SH-SY5Y (cell line): ENCODE data around the gene ARL3.

Experiments used
- GATA2 ChIP-seq: IDR thresholded peaks from 2 replicates; pipeline ENCODE4 v1.6.1; 2011; ENCODE audit warnings: mild to moderate bottlenecking, low read depth, low read length
- GATA3 ChIP-seq: IDR thresholded peaks from 2 replicates; pipeline ENCODE4 v1.6.1; 2011; ENCODE audit warnings: low read depth, mild to moderate bottlenecking, low read length, moderate library complexity

The ARL3 gene

DNA sequence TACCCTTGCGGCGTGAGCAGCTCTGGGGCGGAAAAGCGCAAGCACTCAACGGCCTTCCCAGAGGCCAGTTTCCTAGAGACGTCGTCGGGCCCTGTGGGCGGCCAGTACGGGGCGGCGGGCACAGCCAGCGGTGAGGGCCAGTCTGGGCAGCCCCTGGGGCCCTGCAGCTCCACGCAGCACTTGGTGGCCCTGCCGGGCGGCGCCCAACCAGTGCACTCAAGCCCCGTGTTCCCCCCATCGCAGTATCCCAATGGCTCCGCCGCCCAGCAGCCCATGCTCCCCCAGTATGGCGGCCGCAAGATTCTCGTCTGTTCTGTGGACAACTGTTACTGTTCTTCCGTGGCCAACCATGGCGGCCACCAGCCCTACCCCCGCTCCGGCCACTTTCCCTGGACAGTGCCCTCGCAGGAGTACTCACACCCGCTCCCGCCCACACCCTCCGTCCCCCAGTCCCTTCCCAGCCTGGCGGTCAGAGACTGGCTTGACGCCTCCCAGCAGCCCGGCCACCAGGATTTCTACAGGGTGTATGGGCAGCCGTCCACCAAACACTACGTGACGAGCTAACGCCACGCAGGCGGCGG, 57.3 kb downstream of the ARL3 start:
- TF ChIP-seq GATA2 (no peak), GATA3 (no peak)

- TF ChIP-seq GATA2, result no peak
- no peak for TF ChIP-seq GATA3
Measured at GRCh38 chr10:102656026-102656425, 58.2 kb downstream of the ARL3 start.

DNA sequence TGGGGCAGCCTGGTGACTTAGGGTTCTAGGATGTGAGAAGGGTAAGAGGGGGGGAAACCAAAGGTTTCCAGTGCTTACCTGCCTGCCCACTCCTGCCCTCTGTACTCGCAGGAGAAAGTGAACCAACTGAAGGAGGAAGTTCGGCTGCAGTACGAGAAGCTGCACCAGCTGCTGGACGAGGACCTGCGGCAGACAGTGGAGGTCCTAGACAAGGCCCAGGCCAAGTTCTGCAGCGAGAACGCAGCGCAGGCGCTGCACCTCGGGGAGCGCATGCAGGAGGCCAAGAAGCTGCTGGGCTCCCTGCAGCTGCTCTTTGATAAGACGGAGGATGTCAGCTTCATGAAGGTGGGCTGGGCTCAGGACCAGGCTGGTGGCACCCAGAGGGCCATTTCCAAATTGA, 59.2 kb downstream of the ARL3 start:
- TF ChIP-seq GATA3 (no peak), GATA2 (no peak)

- TF ChIP-seq GATA2 (no peak), GATA3 (no peak)
Measured at GRCh38 chr10:102654566-102654965, 59.6 kb downstream of the ARL3 start.

- TF ChIP-seq GATA2 (no peak), GATA3 (no peak)
Measured at GRCh38 chr10:102653060-102653459, 61.1 kb downstream of the ARL3 start.

- TF ChIP-seq GATA3, result no peak
- TF ChIP-seq GATA2, result no peak
Measured at GRCh38 chr10:102652170-102652916, 61.9 kb downstream of the ARL3 start.

GRCh38 chr10:102651455-102652169, 62.6 kb downstream of the ARL3 start:
- no peak for TF ChIP-seq GATA2
- TF ChIP-seq GATA3, result no peak

GRCh38 chr10:102650655-102651454, 63.3 kb downstream of the ARL3 start:
- TF ChIP-seq GATA3 (no peak), GATA2 (no peak)

- TF ChIP-seq GATA2 (no peak), GATA3 (no peak)
Measured at GRCh38 chr10:102649797-102650654, 64.2 kb downstream of the ARL3 start.

DNA sequence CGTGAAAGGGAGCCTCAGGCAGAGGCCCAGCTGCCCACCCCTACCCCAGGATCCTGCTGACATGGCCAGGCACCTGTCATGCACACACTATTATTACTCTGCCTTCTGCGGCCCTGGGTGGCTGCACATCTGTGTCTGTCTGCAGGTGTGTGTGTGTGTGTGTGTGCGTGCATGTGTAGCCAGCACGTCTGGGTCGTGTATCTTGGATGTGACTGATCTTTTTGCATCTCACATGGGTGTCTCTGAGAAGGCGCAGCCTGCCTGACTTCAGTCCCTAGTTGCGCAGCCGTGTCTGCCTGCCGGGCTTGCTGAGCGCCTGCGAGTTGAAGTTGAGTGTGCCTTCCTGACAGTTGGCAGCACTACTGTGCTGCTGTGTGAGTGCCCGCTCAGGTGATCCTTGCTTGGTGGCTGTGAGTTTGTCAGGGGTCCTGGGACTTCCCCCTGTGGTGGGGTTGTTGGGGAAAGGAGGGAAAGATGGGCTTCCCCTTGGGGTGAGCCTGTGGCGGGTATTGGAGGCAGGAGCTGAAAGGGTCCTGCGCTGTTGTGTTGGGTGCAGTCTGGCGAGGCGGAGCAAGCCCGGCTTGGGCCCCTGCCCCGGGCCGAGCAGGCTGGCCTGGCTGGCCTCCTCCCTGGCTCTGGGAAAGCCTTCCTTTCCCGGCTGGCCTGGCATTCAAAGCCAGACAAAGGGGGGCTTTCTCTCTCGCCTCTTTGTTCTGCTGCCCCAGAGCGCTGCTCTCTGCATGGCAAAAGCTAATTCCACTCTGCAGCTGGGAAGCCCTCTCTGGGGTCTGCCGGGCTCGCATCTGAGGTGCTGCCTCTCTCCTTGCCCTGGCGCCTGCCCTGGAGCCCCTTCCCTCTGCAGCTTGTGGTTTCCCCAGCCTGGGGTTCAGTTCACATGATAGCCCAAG, 65.1 kb downstream of the ARL3 start:
- TF ChIP-seq GATA2 (no peak), GATA3 (no peak)

DNA sequence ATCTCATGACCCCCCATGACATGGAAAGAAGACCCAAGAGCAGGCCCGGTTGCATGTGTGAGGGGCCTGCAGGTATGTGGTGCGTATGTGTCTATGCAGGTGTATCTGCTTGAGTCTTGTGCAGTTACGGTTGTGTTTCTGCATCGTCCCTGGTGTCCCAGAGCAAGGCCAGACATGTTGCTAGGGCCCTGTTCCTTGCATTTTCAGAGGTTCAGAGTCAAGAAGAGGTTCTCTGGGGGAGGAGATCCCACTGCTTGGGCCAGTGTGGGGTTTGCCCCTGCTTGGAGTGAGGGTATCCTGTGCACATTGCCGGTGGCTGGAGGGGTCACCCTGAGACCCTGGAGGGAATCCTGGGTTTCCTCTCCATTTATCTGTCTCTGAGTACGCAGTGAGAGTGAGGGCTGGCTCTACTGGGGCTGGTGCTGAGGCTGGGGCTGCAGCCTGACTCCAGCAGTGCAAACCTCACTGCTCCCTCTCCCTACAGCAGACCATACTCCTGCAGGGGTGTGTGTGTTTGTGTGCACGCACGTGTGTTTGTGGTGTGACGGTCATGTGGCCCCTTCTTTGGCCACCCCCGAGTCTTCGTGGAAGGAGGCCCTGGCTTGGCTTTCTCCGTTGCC, 65.8 kb downstream of the ARL3 start:
- no peak for TF ChIP-seq GATA3
